ENCODE data around the gene MTFR1L.

- TF ChIP-seq CTCF (IDR thresholded peaks at IDR 0.05) (no peak), POLR2A (IDR thresholded peaks at IDR 0.05) (no peak)
Measured at GRCh38 chr1:25870614-25871013, 50.9 kb downstream of the MTFR1L start.
